Endothelial cell of umbilical vein (primary cell): ENCODE data around the gene NINJ2. TPM values are rescaled to one million over a fixed set of nuclear protein-coding genes. Genes with fewer than 3 reads are reported as not detected.

Source experiments
- BruUV-seq: library from RNA; stranded (reverse); fragments of 400-500 nt; replicated peaks from 2 replicates; lab custom pipeline; 2021; lab: Mats Ljungman, UMichigan
- CTCF ChIA-PET: fragments of 300-600, 350-600 bp; sonication (Branson Sonifier 250); formaldehyde crosslinking; loops from one replicate; lab custom pipeline; 2021; ENCODE audit warnings: antibody characterized with exemption, inconsistent platforms; lab: Charles Lee
- POLR2A ChIA-PET: fragments of 300-600, 350-600 bp; sonication (Branson Sonifier 250); formaldehyde crosslinking; loops from one replicate; lab custom pipeline; 2021; ENCODE audit warnings: antibody characterized with exemption, inconsistent platforms; lab: Charles Lee
- DNase-seq: peaks from one replicate; pipeline ENCODE4 v3.0.0-alpha.2; 2011; ENCODE audit warnings: low read depth, low spot score
- FAIRE-seq: peaks from 2 replicates; lab custom pipeline; 2011; peaks lifted over from hg19 to GRCh38; lab: Jason Lieb, UNC
- H2AFZ ChIP-seq: 2 replicates; pipeline ENCODE4 v1.6.0; 2012; ENCODE audit warnings: low read depth, low read length, control low read depth, inconsistent platforms
- H3K27ac ChIP-seq: 2 replicates; pipeline ENCODE4 v1.5.1; 2011; ENCODE audit warnings: low read depth, mild to moderate bottlenecking, control low read depth, low read length, moderate library complexity; ENCODE audit not compliant: insufficient read depth
- H3K27me3 ChIP-seq, 2 experiments: 2 replicates each; pipeline versions ENCODE4 v1.6.0 to v1.6.1; 2011; ENCODE audit warnings: low read length in 2 of 2, mixed read lengths in 1 of 2; ENCODE audit not compliant: control insufficient read depth in 2 of 2, insufficient read depth in 2 of 2
- H3K36me3 ChIP-seq, 2 experiments: 2 replicates in 1 of 2; 3 replicates in 1 of 2; pipeline ENCODE4 v1.5.1; 2011; ENCODE audit warnings: low read length in 2 of 2, mild to moderate bottlenecking in 1 of 2, moderate library complexity in 1 of 2; ENCODE audit not compliant: control insufficient read depth in 2 of 2, insufficient read depth in 2 of 2; ENCODE audit errors: extremely low read depth in 1 of 2
- H3K4me1 ChIP-seq: 3 replicates; pipeline ENCODE4 v1.5.1; 2011; ENCODE audit warnings: mild to moderate bottlenecking, low read length; ENCODE audit not compliant: control insufficient read depth, insufficient read depth; ENCODE audit errors: extremely low read depth
- H3K4me2 ChIP-seq: 2 replicates; pipeline ENCODE4 v1.6.1; 2011; ENCODE audit warnings: low read length, control low read depth, mixed read lengths; ENCODE audit not compliant: insufficient read depth
- H3K4me3 ChIP-seq, 3 experiments: fragments of 200-600 bp in 1 of 3; sonication (generic), shearing (Covaris generic) in 1 of 3; replicated peaks in 1 of 3; 2 replicates each; pipeline ENCODE4 v1.5.1; 2011 to 2016; ENCODE audit warnings: control low read depth in 3 of 3, low read length in 3 of 3, mild to moderate bottlenecking in 2 of 3, inconsistent platforms in 1 of 3, low read depth in 1 of 3, moderate library complexity in 1 of 3; ENCODE audit not compliant: insufficient read depth in 1 of 3
- H3K79me2 ChIP-seq: 2 replicates; pipeline ENCODE4 v1.6.0; 2012; ENCODE audit warnings: low read length, inconsistent platforms; ENCODE audit not compliant: control insufficient read depth, insufficient read depth
- H3K9ac ChIP-seq: replicated peaks from 2 replicates; pipeline ENCODE3; 2011; ENCODE audit warnings: low read length, control low read depth; ENCODE audit not compliant: insufficient read depth; ENCODE audit errors: extremely low read depth
- H3K9me1 ChIP-seq: replicated peaks from 3 replicates; pipeline ENCODE4 v1.6.0; 2011; ENCODE audit warnings: mild to moderate bottlenecking, low read length; ENCODE audit not compliant: control insufficient read depth, insufficient read depth; ENCODE audit errors: extremely low read depth
- H3K9me3 ChIP-seq: replicated peaks from 2 replicates; pipeline ENCODE4 v1.5.1; 2012; ENCODE audit warnings: low read length, inconsistent platforms; ENCODE audit not compliant: control insufficient read depth, insufficient read depth
- H4K20me1 ChIP-seq: replicated peaks from 2 replicates; pipeline ENCODE3; 2011; ENCODE audit warnings: mild to moderate bottlenecking, low read length; ENCODE audit not compliant: control insufficient read depth, insufficient read depth; ENCODE audit errors: extremely low read depth
- EZH2 ChIP-seq: IDR thresholded peaks from 2 replicates; pipeline ENCODE4 v1.6.1; 2012; ENCODE audit warnings: borderline replicate concordance, low read depth, mild to moderate bottlenecking, moderate library complexity, low read length, inconsistent platforms; ENCODE audit not compliant: severe bottlenecking
- FOS ChIP-seq: IDR thresholded peaks from 2 replicates; pipeline ENCODE4 v1.6.1; 2011; ENCODE audit warnings: mild to moderate bottlenecking, low read length, moderate library complexity, borderline replicate concordance; ENCODE audit not compliant: insufficient read depth
- GATA2 ChIP-seq: IDR thresholded peaks from 2 replicates; pipeline ENCODE4 v1.7.0; 2011; ENCODE audit warnings: low read depth, mild to moderate bottlenecking, moderate library complexity, mixed read lengths, low read length; ENCODE audit not compliant: insufficient read length, insufficient read depth
- JUN ChIP-seq: IDR thresholded peaks from 2 replicates; pipeline ENCODE4 v1.6.1; 2011; ENCODE audit warnings: borderline replicate concordance, low read depth; ENCODE audit not compliant: insufficient read length, insufficient read depth
- MYC ChIP-seq: IDR thresholded peaks from one replicate; pipeline ENCODE4 v1.6.1; 2011; ENCODE audit warnings: mild to moderate bottlenecking, low read depth, low read length
- POLR2A ChIP-seq: IDR thresholded peaks from 2 replicates; pipeline ENCODE4 v1.6.1; 2012; ENCODE audit warnings: low read depth, mild to moderate bottlenecking, control low read depth, low read length
- POLR2AphosphoS5 ChIP-seq: IDR thresholded peaks from 2 replicates; pipeline ENCODE4 v1.6.1; 2012; ENCODE audit warnings: low read depth, mild to moderate bottlenecking, control low read depth, low read length, moderate library complexity; ENCODE audit not compliant: insufficient read depth
- dilution Hi-C: fragments of 300-500 bp; cut with MboI; formaldehyde crosslinking; loops from one replicate; pipeline ENCODE4 v1.15.0; 2019; ENCODE audit warnings: low sequenced_read_pairs; ENCODE audit not compliant: extremely low pct_ligation_motif_present
- intact Hi-C: fragments of 100-400 bp; cut with micrococcal nuclease; formaldehyde crosslinking; loops from one replicate; pipeline ENCODE4 v1.10.0; 2022
- polyA plus RNA-seq, 4 experiments: library from polyadenylated mRNA; depleted of rRNA in 3 of 4; stranded (reverse) in 3 of 4; unstranded in 1 of 4; fragments of >200 nt; gene quantifications; 2 replicates each; pipeline versions ENCODE4 v1.2.1 to v1.2.3, GENCODE V29; 2011 to 2012; ENCODE audit warnings: missing spikeins in 1 of 4
- total RNA-seq: library from RNA; stranded (reverse); gene quantifications from 2 replicates; pipeline ENCODE4 v1.2.3, GENCODE V29; 2021
- TF ChIP-seq, protein P1 (sequence below): IDR thresholded peaks from 2 replicates; pipeline ENCODE4 v1.6.1; 2011; ENCODE audit not compliant: insufficient read depth, insufficient read length
- TF ChIP-seq, protein P2 (sequence below), 2 donors: IDR thresholded peaks; 1 replicate in 1 of 2; 2 replicates in 1 of 2; pipeline ENCODE4 v1.5.1; 2011; ENCODE audit warnings: low read length in 2 of 2, mild to moderate bottlenecking in 2 of 2, moderate library complexity in 2 of 2, control low read depth in 1 of 2, inconsistent platforms in 1 of 2, low read depth in 1 of 2; ENCODE audit not compliant: insufficient read depth in 1 of 2; ENCODE audit errors: extremely low read depth in 1 of 2

NINJ2 gene
- total and polyA plus RNA-seq, 2 donors (not counting 3 experiments of a cell fraction or from before 2014, with no cell fraction given) = 0.75 to 4.4 TPM

DNA sequence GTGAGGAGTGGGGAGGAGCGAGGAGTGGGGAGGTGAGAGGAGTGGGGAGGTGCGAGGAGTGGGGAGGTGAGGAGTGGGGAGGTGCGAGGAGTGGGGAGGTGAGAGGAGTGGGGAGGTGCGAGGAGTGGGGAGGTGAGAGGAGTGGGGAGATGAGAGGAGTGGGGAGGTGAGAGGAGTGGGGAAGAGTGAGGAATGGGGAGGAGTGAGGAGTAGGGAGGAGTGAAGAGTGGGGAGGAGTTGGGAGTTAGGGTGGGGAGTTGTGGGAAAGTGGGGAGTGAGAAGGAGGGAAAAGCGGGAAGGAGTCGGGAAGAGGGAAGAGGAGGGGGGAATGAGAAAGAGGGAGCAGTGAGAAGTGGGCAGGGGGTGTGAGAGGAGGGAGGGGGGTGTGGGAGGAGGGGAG, 117.4 kb downstream of the NINJ2 start:
- intact Hi-C loops = no loop called here
- no peak overlapping the region for H3K4me2 ChIP-seq
- dilution Hi-C loops = no loop called here
- FAIRE-seq = no peak
- H3K36me3 ChIP-seq = no peaks in the 10 kb centered on the region
- POLR2A ChIA-PET = no interaction called here
- H3K79me2 ChIP-seq = no peaks in the 10 kb centered on the region
- H3K9ac ChIP-seq = no peak overlapping the region
- no peaks in the 10 kb centered on the region for H3K9me3 ChIP-seq
- H3K4me3 ChIP-seq = no peak overlapping the region
- no peaks in the 10 kb centered on the region for H4K20me1 ChIP-seq
- no peak overlapping the region for H3K27ac ChIP-seq
- no peak overlapping the region for H2AFZ ChIP-seq
- CTCF ChIA-PET = interaction anchor here (1.0 to 8.1 kb wide), 2 partner anchors 101 to 104 kb away, joined by 3 to 119 read pairs; no protein-coding TSS in a partner anchor
- TF ChIP-seq EZH2 = no peak
- TF ChIP-seq MYC = no peak
- no peak for TF ChIP-seq FOS
- TF ChIP-seq GATA2 = no peak
- TF ChIP-seq POLR2AphosphoS5 = no peak
- TF ChIP-seq, protein P1, sequence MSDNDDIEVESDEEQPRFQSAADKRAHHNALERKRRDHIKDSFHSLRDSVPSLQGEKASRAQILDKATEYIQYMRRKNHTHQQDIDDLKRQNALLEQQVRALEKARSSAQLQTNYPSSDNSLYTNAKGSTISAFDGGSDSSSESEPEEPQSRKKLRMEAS = no peak
- TF ChIP-seq JUN = no peak
- TF ChIP-seq POLR2A = no peak
- TF ChIP-seq, protein P2, sequence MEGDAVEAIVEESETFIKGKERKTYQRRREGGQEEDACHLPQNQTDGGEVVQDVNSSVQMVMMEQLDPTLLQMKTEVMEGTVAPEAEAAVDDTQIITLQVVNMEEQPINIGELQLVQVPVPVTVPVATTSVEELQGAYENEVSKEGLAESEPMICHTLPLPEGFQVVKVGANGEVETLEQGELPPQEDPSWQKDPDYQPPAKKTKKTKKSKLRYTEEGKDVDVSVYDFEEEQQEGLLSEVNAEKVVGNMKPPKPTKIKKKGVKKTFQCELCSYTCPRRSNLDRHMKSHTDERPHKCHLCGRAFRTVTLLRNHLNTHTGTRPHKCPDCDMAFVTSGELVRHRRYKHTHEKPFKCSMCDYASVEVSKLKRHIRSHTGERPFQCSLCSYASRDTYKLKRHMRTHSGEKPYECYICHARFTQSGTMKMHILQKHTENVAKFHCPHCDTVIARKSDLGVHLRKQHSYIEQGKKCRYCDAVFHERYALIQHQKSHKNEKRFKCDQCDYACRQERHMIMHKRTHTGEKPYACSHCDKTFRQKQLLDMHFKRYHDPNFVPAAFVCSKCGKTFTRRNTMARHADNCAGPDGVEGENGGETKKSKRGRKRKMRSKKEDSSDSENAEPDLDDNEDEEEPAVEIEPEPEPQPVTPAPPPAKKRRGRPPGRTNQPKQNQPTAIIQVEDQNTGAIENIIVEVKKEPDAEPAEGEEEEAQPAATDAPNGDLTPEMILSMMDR (IDR thresholded peaks at IDR 0.05; ENCODE audit: extremely low read depth in 1 of 2, insufficient read depth in 1 of 2, low read depth in 1 of 2, low read length in 2 of 2) = no peak
- H3K27me3 ChIP-seq = peaks cover 0 to 10% of the 10 kb centered on the region in 2 experiments
- no TSS peak for BruUV-seq
- no peak for DNase-seq
- no peaks in the 10 kb centered on the region for H3K9me1 ChIP-seq
- H3K4me1 ChIP-seq = peaks cover 9% of the 10 kb centered on the region
